ENCODE measurements around the gene CTAGE15.
"Not testable (repeated sequence)": the region's sequence is repeated elsewhere in the genome, so short reads cannot be mapped to it uniquely, and the experiment has no call there.

Gene CTAGE15, protein sequence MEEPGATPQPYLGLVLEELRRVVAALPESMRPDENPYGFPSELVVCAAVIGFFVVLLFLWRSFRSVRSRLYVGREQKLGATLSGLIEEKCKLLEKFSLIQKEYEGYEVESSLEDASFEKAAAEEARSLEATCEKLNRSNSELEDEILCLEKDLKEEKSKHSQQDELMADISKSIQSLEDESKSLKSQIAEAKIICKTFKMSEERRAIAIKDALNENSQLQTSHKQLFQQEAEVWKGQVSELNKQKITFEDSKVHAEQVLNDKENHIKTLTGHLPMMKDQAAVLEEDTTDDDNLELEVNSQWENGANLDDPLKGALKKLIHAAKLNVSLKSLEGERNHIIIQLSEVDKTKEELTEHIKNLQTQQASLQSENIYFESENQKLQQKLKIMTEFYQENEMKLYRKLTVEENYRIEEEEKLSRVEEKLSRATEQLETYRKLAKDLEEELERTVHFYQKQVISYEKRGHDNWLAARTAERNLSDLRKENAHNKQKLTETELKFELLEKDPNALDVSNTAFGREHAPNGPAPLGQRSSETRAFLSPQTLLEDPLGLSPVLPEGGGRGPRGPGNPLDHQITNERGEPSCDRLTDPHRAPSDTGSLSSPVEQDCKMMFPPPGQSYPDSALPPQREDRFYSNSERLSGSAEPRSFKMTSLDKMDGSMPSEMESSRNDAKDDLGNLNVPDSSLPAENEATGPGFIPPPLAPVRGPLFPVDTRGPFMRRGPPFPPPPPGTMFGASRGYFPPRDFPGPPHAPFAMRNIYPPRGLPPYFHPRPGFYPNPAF

DNA sequence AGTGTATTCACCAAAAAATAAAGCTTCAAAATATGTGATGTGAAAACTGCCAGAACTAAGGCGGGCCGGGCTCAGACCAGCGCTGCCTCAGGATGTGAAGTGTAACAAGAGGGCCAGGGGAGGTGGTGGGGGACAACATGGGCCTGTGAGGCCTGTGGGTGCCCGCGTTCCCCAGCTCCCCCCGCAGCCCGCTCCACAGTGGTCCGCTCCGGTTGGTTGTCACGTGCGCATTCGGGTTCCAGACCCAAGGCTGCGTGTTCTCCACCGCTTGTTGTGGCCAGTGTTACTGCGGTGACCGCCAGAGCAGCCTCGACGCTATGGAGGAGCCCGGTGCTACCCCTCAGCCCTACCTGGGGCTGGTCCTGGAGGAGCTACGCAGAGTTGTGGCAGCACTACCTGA, at the start of gene CTAGE15:
Gene CTAGE15, plus strand, starts transcription at position 301 of the 400 bp plus-strand sequence. Its CDS starts 17 bp downstream, at position 318.
- not testable (repeated sequence) for H3K27me3 Mint-ChIP-seq (ENCODE audit: low read depth); H3K4me1 Mint-ChIP-seq (ENCODE audit: low read depth); H3K36me3 Mint-ChIP-seq (ENCODE audit: low read depth); DNase-seq (ENCODE audit: low spot score); H3K4me3 Mint-ChIP-seq; H3K27ac Mint-ChIP-seq; H3K9me3 Mint-ChIP-seq

DNA sequence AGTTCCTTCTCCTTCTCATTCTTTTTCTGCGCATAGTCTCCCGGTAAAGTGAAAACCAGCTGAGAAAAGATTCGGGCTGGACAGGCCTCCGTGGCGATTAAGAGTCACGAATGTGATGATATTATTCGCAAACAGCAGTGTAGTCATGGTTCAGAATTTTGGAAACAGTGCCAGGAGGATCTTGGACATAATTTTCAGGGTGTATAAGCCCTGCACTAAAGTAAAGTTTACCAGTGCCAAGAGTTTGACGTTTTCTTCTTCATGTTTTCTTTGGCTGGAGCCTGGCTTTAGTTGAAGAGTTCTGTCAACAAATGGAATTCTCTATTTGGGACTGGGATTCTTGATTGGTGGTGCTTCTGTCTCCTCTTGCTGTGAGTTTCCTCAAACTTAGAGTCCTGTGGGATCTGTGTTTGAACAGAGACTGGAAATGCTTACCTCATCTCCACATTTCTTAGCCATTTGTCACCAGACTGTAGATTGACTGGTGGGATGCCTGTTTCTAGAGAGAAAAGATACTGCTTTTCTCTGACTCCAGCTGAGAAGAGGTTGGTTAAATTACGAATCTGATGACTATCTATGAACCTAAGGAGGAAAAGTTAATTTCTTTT, 49.2 kb upstream of the CTAGE15 start:
- not testable (repeated sequence) for H3K27ac Mint-ChIP-seq; DNase-seq (ENCODE audit: low spot score); H3K27me3 Mint-ChIP-seq (ENCODE audit: low read depth); H3K36me3 Mint-ChIP-seq (ENCODE audit: low read depth); H3K4me1 Mint-ChIP-seq (ENCODE audit: low read depth); H3K9me3 Mint-ChIP-seq; H3K4me3 Mint-ChIP-seq

DNA sequence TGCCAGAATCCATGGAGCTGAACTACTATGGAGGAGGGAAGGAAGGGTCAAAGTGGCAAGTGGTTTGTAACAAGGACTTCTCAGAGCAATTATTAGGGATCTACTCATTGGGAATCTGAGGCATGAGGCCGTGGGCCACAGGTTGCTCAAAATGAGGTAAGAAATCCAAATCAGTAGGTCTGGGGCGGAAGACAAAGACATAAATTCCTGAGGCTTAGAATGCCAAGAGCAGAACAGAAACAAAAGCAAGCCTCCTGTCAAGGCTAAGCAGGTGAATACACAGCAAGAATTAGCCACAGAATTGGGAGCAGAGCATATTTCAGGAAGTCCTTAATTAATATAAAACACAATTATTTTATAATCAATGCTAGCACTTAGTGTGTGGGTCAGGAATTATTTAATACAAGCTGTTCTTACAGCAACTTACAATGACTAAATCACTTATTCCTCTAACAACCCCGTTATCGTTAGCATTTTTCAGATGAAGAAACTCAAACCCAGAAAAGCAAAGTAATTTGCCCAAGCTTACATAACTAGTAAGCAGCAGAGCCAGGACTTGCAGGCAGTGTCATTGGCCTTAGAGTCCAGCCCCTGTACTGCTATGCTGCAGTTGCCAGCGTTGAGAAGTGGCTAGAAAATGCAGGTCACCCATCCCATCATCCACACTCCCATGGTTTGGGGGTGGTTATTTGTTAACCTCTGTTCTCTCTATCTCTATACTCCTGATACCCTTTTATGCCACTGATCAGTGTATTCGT, 40.3 kb upstream of the CTAGE15 start:
- H3K4me3 Mint-ChIP-seq; H3K9me3 Mint-ChIP-seq; H3K36me3 Mint-ChIP-seq (ENCODE audit: low read depth); H3K4me1 Mint-ChIP-seq (ENCODE audit: low read depth); DNase-seq (ENCODE audit: low spot score); H3K27ac Mint-ChIP-seq; H3K27me3 Mint-ChIP-seq (ENCODE audit: low read depth): not testable (repeated sequence)

DNA sequence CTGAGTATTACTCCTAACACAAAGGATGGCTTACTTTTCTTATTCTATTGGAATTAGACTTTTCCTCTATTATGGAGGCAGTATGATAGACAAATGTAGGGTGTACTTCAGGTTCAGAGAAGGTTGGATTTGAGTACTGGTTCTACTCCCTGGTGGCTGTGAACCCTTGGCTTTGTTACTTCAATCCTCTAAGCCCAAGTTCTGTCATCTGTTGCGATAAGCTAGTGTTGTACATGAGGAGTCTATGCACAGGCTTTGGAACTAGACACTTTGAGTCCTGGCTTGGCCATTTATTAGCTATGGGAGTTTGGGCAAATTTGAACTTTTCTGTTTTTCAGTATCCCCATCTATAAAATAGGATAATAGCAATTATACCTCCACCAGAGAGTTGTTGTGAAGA, 39.7 kb upstream of the CTAGE15 start:
- not testable (repeated sequence) for H3K4me1 Mint-ChIP-seq (ENCODE audit: low read depth); DNase-seq (ENCODE audit: low spot score); H3K9me3 Mint-ChIP-seq; H3K27ac Mint-ChIP-seq; H3K36me3 Mint-ChIP-seq (ENCODE audit: low read depth); H3K27me3 Mint-ChIP-seq (ENCODE audit: low read depth); H3K4me3 Mint-ChIP-seq

DNA sequence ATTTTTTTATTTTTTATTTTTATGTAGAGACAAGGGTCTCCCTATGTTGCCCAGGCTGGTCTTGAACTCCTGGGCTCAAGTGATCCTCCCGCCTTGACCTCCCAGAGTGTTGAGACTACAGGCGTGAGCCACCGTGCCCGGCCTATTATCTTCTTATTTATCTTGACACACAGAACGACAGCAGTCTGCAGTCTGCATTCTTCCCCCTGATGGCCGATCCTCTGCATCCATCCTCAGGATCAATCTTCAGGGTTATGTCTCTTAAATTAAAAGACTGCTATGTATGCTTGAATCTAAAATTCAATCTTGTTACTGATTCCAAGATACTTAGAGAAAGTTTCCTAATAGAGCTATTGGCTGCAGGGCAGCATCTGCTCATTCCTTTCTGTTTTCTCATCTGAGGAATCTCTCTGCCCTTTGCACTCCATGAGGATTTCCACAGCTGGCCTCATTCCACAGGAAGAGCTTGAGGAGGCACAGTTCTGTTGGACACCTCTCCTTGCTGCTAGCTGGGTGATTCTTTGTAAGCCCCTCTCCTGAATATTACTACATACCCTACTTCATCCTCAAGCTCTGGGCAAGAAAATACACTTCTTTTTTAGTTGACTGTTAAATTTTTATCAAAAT, 38.3 kb upstream of the CTAGE15 start:
- H3K27me3 Mint-ChIP-seq (ENCODE audit: low read depth); H3K27ac Mint-ChIP-seq; H3K36me3 Mint-ChIP-seq (ENCODE audit: low read depth); H3K4me3 Mint-ChIP-seq; DNase-seq (ENCODE audit: low spot score); H3K4me1 Mint-ChIP-seq (ENCODE audit: low read depth); H3K9me3 Mint-ChIP-seq: not testable (repeated sequence)

DNA sequence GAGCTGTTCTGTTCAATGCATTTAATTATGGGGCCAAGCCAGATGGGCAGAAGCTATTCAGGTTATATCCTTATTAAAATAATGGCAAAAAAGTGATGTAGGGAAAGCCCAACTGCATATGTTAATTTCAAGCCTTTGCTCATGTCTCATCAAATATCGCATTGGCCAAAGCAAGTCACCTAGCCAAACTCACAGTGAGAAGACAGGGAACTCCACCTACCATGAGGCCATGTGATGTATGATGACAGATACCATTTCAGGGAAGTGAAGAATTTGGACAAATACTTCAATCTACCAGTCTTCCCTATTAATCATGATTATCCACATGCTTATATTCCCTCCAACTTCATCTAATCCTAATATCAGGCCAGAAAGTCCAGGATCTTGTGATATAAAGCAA, 35.2 kb upstream of the CTAGE15 start:
- DNase-seq (ENCODE audit: low spot score); H3K4me3 Mint-ChIP-seq; H3K27me3 Mint-ChIP-seq (ENCODE audit: low read depth); H3K27ac Mint-ChIP-seq; H3K36me3 Mint-ChIP-seq (ENCODE audit: low read depth); H3K9me3 Mint-ChIP-seq; H3K4me1 Mint-ChIP-seq (ENCODE audit: low read depth): not testable (repeated sequence)

DNA sequence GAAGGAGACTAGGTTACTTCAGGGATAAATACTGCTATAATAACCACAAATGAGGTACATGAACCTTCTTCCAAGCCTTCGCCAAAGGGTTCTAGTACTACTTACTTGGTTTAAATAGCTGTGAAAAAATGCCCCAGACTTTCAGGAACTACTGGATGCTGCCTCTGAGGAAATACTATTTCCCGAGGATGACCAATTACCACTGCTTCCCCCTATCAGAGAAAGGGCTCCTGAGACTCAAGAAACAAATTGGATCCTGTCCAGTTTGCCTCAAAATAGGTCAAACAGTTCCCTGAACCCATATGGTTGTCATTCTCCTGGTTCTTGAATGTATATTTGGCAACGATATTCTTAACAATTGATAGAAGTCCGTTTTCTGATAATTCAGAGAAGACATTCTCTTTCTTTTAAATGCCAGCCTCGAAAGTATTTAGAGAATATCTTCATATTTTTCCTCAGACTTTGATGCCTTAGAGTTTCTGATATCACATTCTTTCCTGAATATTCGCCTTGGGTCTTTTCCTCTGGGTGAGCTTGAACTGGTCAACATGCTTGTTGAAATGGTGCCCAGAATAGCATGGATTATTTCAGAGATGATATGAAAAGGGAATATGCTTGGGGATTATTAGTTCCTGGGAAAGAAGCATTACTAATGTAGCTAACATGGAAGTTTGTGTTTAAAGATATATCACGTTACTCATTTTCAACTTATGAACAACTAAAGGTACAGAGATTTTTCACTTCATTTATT, 28.1 kb upstream of the CTAGE15 start:
- H3K9me3 Mint-ChIP-seq; DNase-seq (ENCODE audit: low spot score); H3K27ac Mint-ChIP-seq; H3K36me3 Mint-ChIP-seq (ENCODE audit: low read depth); H3K4me1 Mint-ChIP-seq (ENCODE audit: low read depth); H3K4me3 Mint-ChIP-seq; H3K27me3 Mint-ChIP-seq (ENCODE audit: low read depth): not testable (repeated sequence)

DNA sequence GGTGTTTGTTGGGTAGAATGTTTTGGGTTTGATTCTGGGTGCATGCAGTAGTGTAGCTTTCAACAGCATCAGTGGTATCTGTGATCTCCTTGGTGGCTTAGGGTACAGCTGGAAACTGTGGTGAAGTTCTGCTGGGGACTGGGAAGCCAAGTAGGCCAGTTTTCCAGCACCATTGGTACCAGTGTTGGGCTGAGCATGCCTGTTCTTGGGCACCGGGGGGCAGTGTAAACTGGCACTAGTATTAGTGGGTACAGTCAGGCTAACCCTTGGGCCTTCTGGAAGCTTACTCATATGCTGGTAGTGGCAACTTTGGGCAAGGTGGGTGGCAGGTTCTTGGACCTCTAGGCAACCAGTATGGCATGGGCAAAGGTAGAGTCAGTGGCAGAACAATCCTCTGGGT, 15.6 kb upstream of the CTAGE15 start:
- not testable (repeated sequence) for H3K4me1 Mint-ChIP-seq (ENCODE audit: low read depth); H3K4me3 Mint-ChIP-seq; DNase-seq (ENCODE audit: low spot score); H3K27me3 Mint-ChIP-seq (ENCODE audit: low read depth); H3K36me3 Mint-ChIP-seq (ENCODE audit: low read depth); H3K27ac Mint-ChIP-seq; H3K9me3 Mint-ChIP-seq

DNA sequence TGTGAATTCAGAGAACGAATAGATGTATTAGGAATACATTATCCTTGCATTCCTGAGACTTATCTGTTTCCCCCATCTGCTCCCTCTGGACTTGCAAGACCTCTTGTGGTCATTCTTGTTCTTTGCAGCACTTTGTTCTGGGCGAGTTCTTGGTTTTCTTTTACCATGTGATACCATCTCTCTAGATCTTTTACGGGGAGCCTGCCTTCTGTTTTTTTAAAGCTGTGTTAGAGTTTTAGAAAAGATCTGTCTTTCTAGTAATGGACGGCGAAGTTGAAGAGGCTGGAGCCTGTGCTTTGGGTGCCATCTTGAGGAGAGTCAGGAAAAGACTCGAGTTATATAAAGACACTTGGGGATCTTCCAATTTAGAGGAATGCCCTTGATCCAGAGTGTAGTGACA, 8.3 kb upstream of the CTAGE15 start:
- H3K27ac Mint-ChIP-seq; H3K4me1 Mint-ChIP-seq (ENCODE audit: low read depth); DNase-seq (ENCODE audit: low spot score); H3K36me3 Mint-ChIP-seq (ENCODE audit: low read depth); H3K9me3 Mint-ChIP-seq; H3K27me3 Mint-ChIP-seq (ENCODE audit: low read depth); H3K4me3 Mint-ChIP-seq: not testable (repeated sequence)

DNA sequence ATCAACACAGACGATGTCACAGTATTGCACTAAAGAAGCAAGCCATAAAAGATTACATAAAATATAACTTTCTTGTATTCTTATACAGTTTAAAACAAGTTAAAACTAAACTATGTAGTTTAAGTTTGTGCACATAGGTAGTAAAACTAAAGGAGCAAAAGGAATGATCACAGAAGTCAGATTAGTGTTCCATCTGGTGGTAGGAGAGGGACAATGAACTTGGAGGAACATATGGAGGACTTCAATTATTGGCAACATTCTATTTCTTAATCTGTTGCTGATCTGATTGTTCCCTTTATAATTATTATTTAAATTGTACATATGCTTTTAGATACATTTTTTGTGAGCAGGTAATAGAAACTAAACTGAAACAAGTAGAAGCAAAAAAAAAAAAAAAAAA, 5.6 kb upstream of the CTAGE15 start:
- not testable (repeated sequence) for H3K4me3 Mint-ChIP-seq; H3K27me3 Mint-ChIP-seq (ENCODE audit: low read depth); H3K36me3 Mint-ChIP-seq (ENCODE audit: low read depth); H3K4me1 Mint-ChIP-seq (ENCODE audit: low read depth); DNase-seq (ENCODE audit: low spot score); H3K27ac Mint-ChIP-seq; H3K9me3 Mint-ChIP-seq

DNA sequence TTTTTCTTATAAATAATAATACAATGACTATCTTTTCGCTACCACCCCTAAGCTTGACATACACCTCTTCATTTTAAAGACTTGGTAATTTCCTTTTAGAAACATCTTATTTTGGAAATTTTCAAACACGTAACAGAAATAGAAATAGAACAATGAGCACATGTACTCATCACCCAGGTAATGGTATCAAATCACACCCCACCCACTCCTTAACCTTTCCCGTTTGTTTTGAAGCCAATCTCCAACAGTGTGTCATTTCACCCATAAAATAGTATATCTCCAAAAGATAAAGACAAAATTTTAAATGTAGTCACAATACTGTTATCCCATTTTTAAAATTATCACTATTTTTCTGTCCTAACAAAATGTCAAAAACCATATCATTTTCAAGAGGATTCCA, 16.6 kb downstream of the CTAGE15 start:
- H3K9me3 Mint-ChIP-seq; H3K4me1 Mint-ChIP-seq (ENCODE audit: low read depth); H3K27ac Mint-ChIP-seq; H3K36me3 Mint-ChIP-seq (ENCODE audit: low read depth); H3K27me3 Mint-ChIP-seq (ENCODE audit: low read depth); DNase-seq (ENCODE audit: low spot score); H3K4me3 Mint-ChIP-seq: not testable (repeated sequence)

DNA sequence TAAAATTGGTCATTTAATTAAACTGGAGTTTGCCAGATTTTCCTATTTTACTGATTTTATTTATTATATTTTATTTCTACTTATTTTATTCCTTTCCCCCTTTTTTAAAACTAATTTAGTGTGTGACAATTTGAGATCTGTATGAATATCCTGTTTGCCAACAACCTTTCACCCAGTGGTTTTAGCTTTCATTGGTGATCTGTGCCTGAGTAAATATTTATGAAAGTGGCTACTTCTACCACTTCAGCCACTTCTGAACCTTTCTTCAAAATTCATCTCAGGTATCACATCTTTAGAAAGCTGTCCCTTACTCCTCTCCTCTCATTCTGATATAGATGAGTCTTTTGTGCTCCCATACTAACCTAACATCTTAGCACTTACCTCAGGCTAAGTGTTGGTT, 18.3 kb downstream of the CTAGE15 start:
- not testable (repeated sequence) for H3K4me3 Mint-ChIP-seq; DNase-seq (ENCODE audit: low spot score); H3K4me1 Mint-ChIP-seq (ENCODE audit: low read depth); H3K36me3 Mint-ChIP-seq (ENCODE audit: low read depth); H3K9me3 Mint-ChIP-seq; H3K27me3 Mint-ChIP-seq (ENCODE audit: low read depth); H3K27ac Mint-ChIP-seq

DNA sequence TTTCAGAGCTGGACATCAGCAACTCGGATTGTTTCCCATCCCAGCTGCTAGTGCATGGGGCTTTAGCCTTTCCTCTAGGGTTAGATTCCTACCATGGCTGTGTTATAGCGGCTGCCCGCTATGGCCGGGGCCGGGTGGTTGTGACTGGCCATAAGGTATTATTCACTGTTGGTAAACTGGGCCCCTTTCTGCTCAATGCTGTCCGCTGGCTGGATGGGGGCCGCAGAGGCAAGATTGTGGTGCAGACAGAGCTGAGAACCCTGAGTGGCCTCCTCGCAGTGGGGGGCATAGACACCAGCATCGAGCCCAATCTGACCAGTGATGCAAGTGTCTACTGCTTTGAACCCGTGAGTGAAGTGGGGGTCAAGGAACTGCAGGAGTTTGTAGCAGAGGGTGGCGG, 26.5 kb downstream of the CTAGE15 start:
- not testable (repeated sequence) for H3K4me3 Mint-ChIP-seq; H3K27me3 Mint-ChIP-seq (ENCODE audit: low read depth); H3K4me1 Mint-ChIP-seq (ENCODE audit: low read depth); H3K9me3 Mint-ChIP-seq; DNase-seq (ENCODE audit: low spot score); H3K36me3 Mint-ChIP-seq (ENCODE audit: low read depth); H3K27ac Mint-ChIP-seq

Data from T-helper 2 cell treated with Interferon-gamma antibody and Interleukin-4, amounts not matched to agents 5 μg/mL and 100 μg/mL, for 36 hours (primary cell).